OCI-LY3 (cell line): ENCODE measurements around the gene BTBD9.

ENCODE experiments used
- H2AFZ ChIP-seq: fragments of 200-600, 300-600 bp; shearing (Covaris generic); 2 replicates; pipeline ENCODE4 v1.6.0; 2014; ENCODE audit warnings: antibody characterized with exemption, low read depth, low read length
- H3K27ac ChIP-seq: fragments of 200-600, 300-600 bp; sonication (generic); 2 replicates; pipeline ENCODE4 v1.5.1; 2014; ENCODE audit warnings: mild to moderate bottlenecking, low read length, moderate library complexity, mixed read lengths
- H3K27me3 ChIP-seq: fragments of 200-600, 300-600 bp; sonication (generic); 2 replicates; pipeline ENCODE4 v1.6.1; 2014; ENCODE audit warnings: low read depth, low read length, mixed read lengths
- H3K36me3 ChIP-seq: fragments of 200-600, 300-600 bp; sonication (generic); replicated peaks from 2 replicates; pipeline ENCODE3; 2014; ENCODE audit warnings: low read depth, low read length, mixed read lengths
- H3K4me1 ChIP-seq: fragments of 300-600, 200-600 bp; sonication (generic); 2 replicates; pipeline ENCODE4 v1.6.1; 2014; ENCODE audit warnings: low read length, mixed read lengths
- H3K4me2 ChIP-seq: fragments of 200-600, 300-600 bp; sonication (generic); 2 replicates; pipeline ENCODE4 v1.6.1; 2014; ENCODE audit warnings: low read length, mixed read lengths
- H3K4me3 ChIP-seq: fragments of 300-600, 200-600 bp; sonication (generic); 2 replicates; pipeline ENCODE4 v1.5.1; 2014; ENCODE audit warnings: antibody characterized with exemption, mild to moderate bottlenecking, low read length, moderate library complexity
- H3K79me2 ChIP-seq: fragments of 300-600, 200-600 bp; shearing (Covaris generic); 2 replicates; pipeline ENCODE4 v1.6.1; 2014; ENCODE audit warnings: mild to moderate bottlenecking, low read length, mixed read lengths
- H3K9ac ChIP-seq: fragments of 300-600, 200-600 bp; shearing (Covaris generic); 2 replicates; pipeline ENCODE4 v1.6.0; 2014; ENCODE audit warnings: mild to moderate bottlenecking, low read length, moderate library complexity
- H3K9me3 ChIP-seq: fragments of 200-600, 300-600 bp; shearing (Covaris generic); 2 replicates; pipeline ENCODE4 v1.6.1; 2014; ENCODE audit warnings: low read length, mixed read lengths; ENCODE audit not compliant: insufficient read depth
- H4K20me1 ChIP-seq: fragments of 200-600, 300-600 bp; sonication (generic); 2 replicates; pipeline ENCODE4 v1.6.1; 2016; ENCODE audit warnings: low read length, mixed read lengths; ENCODE audit not compliant: insufficient read depth
- EZH2phosphoT487 ChIP-seq: fragments of 200-600 bp; shearing (Covaris generic); IDR thresholded peaks from 2 replicates; pipeline ENCODE4 v1.6.1; 2018; ENCODE audit warnings: antibody characterized with exemption, mixed run types, low read depth
- TF ChIP-seq, protein P1 (sequence below): fragments of 200-600, 300-600 bp; sonication (generic); IDR thresholded peaks from 2 replicates; pipeline ENCODE4 v1.5.1; 2014; ENCODE audit warnings: antibody characterized with exemption, low read length, low read depth

The BTBD9 gene

GRCh38 chr6:38161754-38162492 is 477.8 kb downstream of the BTBD9 start:
- TF ChIP-seq, protein P1, sequence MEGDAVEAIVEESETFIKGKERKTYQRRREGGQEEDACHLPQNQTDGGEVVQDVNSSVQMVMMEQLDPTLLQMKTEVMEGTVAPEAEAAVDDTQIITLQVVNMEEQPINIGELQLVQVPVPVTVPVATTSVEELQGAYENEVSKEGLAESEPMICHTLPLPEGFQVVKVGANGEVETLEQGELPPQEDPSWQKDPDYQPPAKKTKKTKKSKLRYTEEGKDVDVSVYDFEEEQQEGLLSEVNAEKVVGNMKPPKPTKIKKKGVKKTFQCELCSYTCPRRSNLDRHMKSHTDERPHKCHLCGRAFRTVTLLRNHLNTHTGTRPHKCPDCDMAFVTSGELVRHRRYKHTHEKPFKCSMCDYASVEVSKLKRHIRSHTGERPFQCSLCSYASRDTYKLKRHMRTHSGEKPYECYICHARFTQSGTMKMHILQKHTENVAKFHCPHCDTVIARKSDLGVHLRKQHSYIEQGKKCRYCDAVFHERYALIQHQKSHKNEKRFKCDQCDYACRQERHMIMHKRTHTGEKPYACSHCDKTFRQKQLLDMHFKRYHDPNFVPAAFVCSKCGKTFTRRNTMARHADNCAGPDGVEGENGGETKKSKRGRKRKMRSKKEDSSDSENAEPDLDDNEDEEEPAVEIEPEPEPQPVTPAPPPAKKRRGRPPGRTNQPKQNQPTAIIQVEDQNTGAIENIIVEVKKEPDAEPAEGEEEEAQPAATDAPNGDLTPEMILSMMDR = no peak
- TF ChIP-seq EZH2phosphoT487 = no peak
- no peaks in the 10 kb centered on the region for H3K9me3 ChIP-seq
- no peak overlapping the region for H3K4me3 ChIP-seq
- no peak overlapping the region for H3K9ac ChIP-seq
- H3K79me2 ChIP-seq = no peaks in the 10 kb centered on the region
- no peaks in the 10 kb centered on the region for H3K27me3 ChIP-seq
- H3K27ac ChIP-seq = no peak overlapping the region
- H4K20me1 ChIP-seq = no peaks in the 10 kb centered on the region
- no peaks in the 10 kb centered on the region for H3K4me1 ChIP-seq
- no peak overlapping the region for H3K4me2 ChIP-seq
- H2AFZ ChIP-seq = no peak overlapping the region
- no peaks in the 10 kb centered on the region for H3K36me3 ChIP-seq

GRCh38 chr6:38161331-38161730 is 478.4 kb downstream of the BTBD9 start:
- Histone ChIP-seq H3K4me3 (no peak overlapping the region), H3K36me3 (no peaks in the 10 kb centered on the region), H3K27me3 (no peaks in the 10 kb centered on the region), H2AFZ (no peak overlapping the region), H3K9me3 (no peaks in the 10 kb centered on the region), H3K79me2 (no peaks in the 10 kb centered on the region), H3K4me1 (no peaks in the 10 kb centered on the region), H3K27ac (no peak overlapping the region), H4K20me1 (no peaks in the 10 kb centered on the region), H3K4me2 (no peak overlapping the region), H3K9ac (no peak overlapping the region)
- no peak for TF ChIP-seq EZH2phosphoT487
- TF ChIP-seq, protein P1 = no peak

DNA sequence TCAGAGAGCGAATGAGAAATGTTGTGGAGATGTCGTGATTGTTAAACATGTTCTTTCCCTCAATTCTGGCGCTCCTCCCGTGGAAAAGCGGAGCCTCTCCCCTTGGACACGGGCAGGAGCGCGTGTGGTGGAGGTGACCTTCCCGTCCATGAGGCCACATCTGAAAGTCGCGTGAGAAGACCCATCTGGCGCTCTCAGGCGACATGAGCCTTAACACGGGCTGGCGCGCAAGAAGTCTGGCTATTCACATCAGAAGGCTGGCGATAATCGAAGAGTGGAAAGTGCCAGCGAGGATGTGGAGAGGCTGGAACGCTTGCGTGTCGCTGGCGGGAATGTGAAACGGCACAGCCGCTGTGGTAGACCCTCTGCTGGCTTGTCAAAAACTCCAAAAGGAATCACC is 478.9 kb downstream of the BTBD9 start:
- Histone ChIP-seq H3K4me3 (no peak overlapping the region), H3K9me3 (no peaks in the 10 kb centered on the region), H3K79me2 (no peaks in the 10 kb centered on the region), H3K9ac (no peak overlapping the region), H2AFZ (no peak overlapping the region), H3K4me1 (no peaks in the 10 kb centered on the region), H4K20me1 (no peaks in the 10 kb centered on the region), H3K27me3 (no peaks in the 10 kb centered on the region), H3K36me3 (no peaks in the 10 kb centered on the region), H3K4me2 (no peak overlapping the region), H3K27ac (no peak overlapping the region)
- no peak for TF ChIP-seq EZH2phosphoT487
- TF ChIP-seq, protein P1 = no peak

DNA sequence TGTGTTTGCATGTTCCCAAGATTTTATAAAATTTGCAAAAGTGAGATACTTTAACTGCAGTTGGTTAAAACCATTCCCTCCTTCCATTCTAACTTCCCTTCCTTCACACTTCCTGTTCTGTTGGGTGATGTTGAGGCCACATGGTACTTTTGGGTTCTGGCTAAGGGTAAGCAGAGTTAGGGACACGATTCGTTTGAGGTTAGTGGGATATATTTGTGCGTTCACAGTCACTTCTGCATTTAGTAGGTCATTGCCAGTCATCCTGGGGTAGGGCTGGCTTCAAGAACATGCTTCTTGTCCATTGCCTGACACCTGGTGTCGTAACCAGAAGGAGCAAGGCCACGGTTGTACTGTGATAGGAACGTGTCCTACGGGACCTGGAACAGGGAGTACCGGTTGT is 480.1 kb downstream of the BTBD9 start:
- H3K79me2 ChIP-seq = no peaks in the 10 kb centered on the region
- no peak overlapping the region for H2AFZ ChIP-seq
- no peak for TF ChIP-seq EZH2phosphoT487
- TF ChIP-seq, protein P1 = no peak
- H3K36me3 ChIP-seq = peaks cover 3% of the 10 kb centered on the region
- H3K9me3 ChIP-seq = no peaks in the 10 kb centered on the region
- no peak overlapping the region for H3K9ac ChIP-seq
- no peaks in the 10 kb centered on the region for H3K27me3 ChIP-seq
- H3K4me1 ChIP-seq = peaks cover 3% of the 10 kb centered on the region
- H3K4me2 ChIP-seq = no peak overlapping the region
- H3K4me3 ChIP-seq = no peak overlapping the region
- no peak overlapping the region for H3K27ac ChIP-seq
- no peaks in the 10 kb centered on the region for H4K20me1 ChIP-seq
